ENCODE measurements around the gene ABCA3. TPM values are rescaled to one million over a fixed set of nuclear protein-coding genes. Genes with fewer than 3 reads are reported as not detected.

ABCA3 gene
- total RNA-seq, 4 donors from 2014 or later: 2.7 to 15.0 (median 10.9) TPM

GRCh38 chr16:2359919-2360318 lies 19.4 kb upstream of the ABCA3 start:
- Histone ChIP-seq H3K4me1 (no peaks in the 10 kb centered on the region), H3K27ac (no peak overlapping the region), H3K9me3 (no peaks in the 10 kb centered on the region), H3K36me3 (no peaks in the 10 kb centered on the region), H3K4me3 (no peak overlapping the region), H3K27me3 (peaks cover 0 to 4% (median 3%) of the 10 kb centered on the region in 3 donors)
- intact Hi-C loops (cut with DNase I; ENCODE audit: low total_unique reads) (no loop called here), in situ Hi-C loops (cut with MboI; ENCODE audit: low sequenced_read_pairs in 4 of 4) (no loop called here)
- no peak for DNase-seq
- TF ChIP-seq CTCF (IDR thresholded peaks at IDR 0.05 in 4 of 5, conservative IDR thresholded peaks at IDR 0.05 in 1 of 5): no peak
- no peak for ATAC-seq

- H3K27ac ChIP-seq: no peak overlapping the region
- intact Hi-C loops (cut with DNase I; ENCODE audit: low total_unique reads) (no loop called here), in situ Hi-C loops (cut with MboI; ENCODE audit: low sequenced_read_pairs in 4 of 4) (no loop called here)
- ATAC-seq (no peak), DNase-seq (no peak)
- H3K9me3 ChIP-seq: no peaks in the 10 kb centered on the region
- H3K27me3 ChIP-seq: peaks cover 0 to 4% (median 3%) of the 10 kb centered on the region in 3 donors
- H3K4me3 ChIP-seq: no peak overlapping the region
- TF ChIP-seq POLR2A (IDR thresholded peaks at IDR 0.05) (no peak), CTCF (IDR thresholded peaks at IDR 0.05 in 4 of 5, conservative IDR thresholded peaks at IDR 0.05 in 1 of 5) (no peak)
- no peaks in the 10 kb centered on the region for H3K4me1 ChIP-seq
- no peaks in the 10 kb centered on the region for H3K36me3 ChIP-seq
Measured at GRCh38 chr16:2358811-2359210, 18.3 kb upstream of the ABCA3 start.

GRCh38 chr16:2357331-2357730 lies 16.8 kb upstream of the ABCA3 start:
- Histone ChIP-seq H3K36me3 (no peaks in the 10 kb centered on the region), H3K27me3 (peaks cover 0 to 4% (median 3%) of the 10 kb centered on the region in 3 donors), H3K9me3 (no peaks in the 10 kb centered on the region), H3K4me3 (no peak overlapping the region), H3K4me1 (no peaks in the 10 kb centered on the region), H3K27ac (no peak overlapping the region)
- ATAC-seq: no peak
- intact Hi-C loops (cut with DNase I; ENCODE audit: low total_unique reads): no loop called here
- DNase-seq: no peak
- in situ Hi-C loops (cut with MboI; ENCODE audit: low sequenced_read_pairs in 4 of 4): no loop called here
- no peak for TF ChIP-seq POLR2A (IDR thresholded peaks at IDR 0.05)
- no peak for TF ChIP-seq CTCF (IDR thresholded peaks at IDR 0.05 in 4 of 5, conservative IDR thresholded peaks at IDR 0.05 in 1 of 5)

GRCh38 chr16:2350500-2350899 lies 10.0 kb upstream of the ABCA3 start:
- DNase-seq (no peak), ATAC-seq (no peak)
- intact Hi-C loops (cut with DNase I; ENCODE audit: low total_unique reads) (no loop called here), in situ Hi-C loops (cut with MboI; ENCODE audit: low sequenced_read_pairs in 4 of 4) (no loop called here)
- Histone ChIP-seq H3K27me3 (no peaks in the 10 kb centered on the region), H3K9me3 (no peaks in the 10 kb centered on the region), H3K4me3 (no peak overlapping the region), H3K27ac (no peak overlapping the region), H3K36me3 (no peaks in the 10 kb centered on the region), H3K4me1 (no peaks in the 10 kb centered on the region)
- TF ChIP-seq CTCF (IDR thresholded peaks at IDR 0.05 in 4 of 5, conservative IDR thresholded peaks at IDR 0.05 in 1 of 5) (no peak), POLR2A (IDR thresholded peaks at IDR 0.05) (no peak)

- Histone ChIP-seq H3K27ac (no peak overlapping the region), H3K4me3 (no peak overlapping the region), H3K4me1 (peaks cover 9 to 20% of the 10 kb centered on the region in 2 donors), H3K27me3 (no peaks in the 10 kb centered on the region), H3K36me3 (no peaks in the 10 kb centered on the region), H3K9me3 (no peaks in the 10 kb centered on the region)
- intact Hi-C loops (cut with DNase I; ENCODE audit: low total_unique reads): loop anchor here (5.0 kb wide), 1 partner anchor 139 kb away; no protein-coding TSS in a partner anchor
- TF ChIP-seq POLR2A (IDR thresholded peaks at IDR 0.05): no peak
- TF ChIP-seq CTCF (IDR thresholded peaks at IDR 0.05 in 4 of 5, conservative IDR thresholded peaks at IDR 0.05 in 1 of 5): no peak
- no peak for ATAC-seq
- in situ Hi-C loops (cut with MboI; ENCODE audit: low sequenced_read_pairs in 4 of 4): loop anchor here in 2 of 4 donors (10.0 to 25.0 kb wide), 2 partner anchors 144 to 152 kb away; partner anchors contain the start of gene TBC1D24 (in 1 of the 2)
- DNase-seq: no peak
Measured at GRCh38 chr16:2343211-2343610, 2.7 kb upstream of the ABCA3 start.

All from gastrocnemius medialis (tissue), 4 donors.